PFSK-1 (cell line): ENCODE results near the gene SMAD3.

ENCODE experiments used
- FOXP2 ChIP-seq: optimal IDR thresholded peaks from 2 replicates; pipeline ENCODE3; 2011; ENCODE audit warnings: borderline replicate concordance, control low read depth, inconsistent platforms; ENCODE audit not compliant: insufficient read depth; ENCODE audit errors: extremely low read length, extremely low read depth
- POLR2AphosphoS5 ChIP-seq: IDR thresholded peaks from 2 replicates; pipeline ENCODE4 v1.6.1; 2012; ENCODE audit warnings: low read depth, mild to moderate bottlenecking, control low read depth, low read length, moderate library complexity
- SIN3A ChIP-seq: IDR thresholded peaks from 2 replicates; pipeline ENCODE4 v1.6.1; 2012; ENCODE audit warnings: mild to moderate bottlenecking, low read length, moderate library complexity, borderline replicate concordance; ENCODE audit not compliant: insufficient read depth
- TAF1 ChIP-seq: IDR thresholded peaks from 2 replicates; pipeline ENCODE4 v1.6.1; 2012; ENCODE audit warnings: low read length, control low read depth, borderline replicate concordance; ENCODE audit not compliant: insufficient read depth
- TF ChIP-seq, protein P1 (sequence below), 2 experiments: IDR thresholded peaks; 2 replicates each; pipeline versions ENCODE4 v1.6.1 to v1.8.0; 2011 to 2012; ENCODE audit warnings: low read depth in 2 of 2, low read length in 2 of 2, control low read depth in 1 of 2, inconsistent platforms in 1 of 2, mild to moderate bottlenecking in 1 of 2, moderate library complexity in 1 of 2; ENCODE audit not compliant: insufficient read depth in 1 of 2

- TF ChIP-seq POLR2AphosphoS5 (no peak), TAF1 (no peak), FOXP2 (no peak), SIN3A (no peak)
- TF ChIP-seq, protein P1, sequence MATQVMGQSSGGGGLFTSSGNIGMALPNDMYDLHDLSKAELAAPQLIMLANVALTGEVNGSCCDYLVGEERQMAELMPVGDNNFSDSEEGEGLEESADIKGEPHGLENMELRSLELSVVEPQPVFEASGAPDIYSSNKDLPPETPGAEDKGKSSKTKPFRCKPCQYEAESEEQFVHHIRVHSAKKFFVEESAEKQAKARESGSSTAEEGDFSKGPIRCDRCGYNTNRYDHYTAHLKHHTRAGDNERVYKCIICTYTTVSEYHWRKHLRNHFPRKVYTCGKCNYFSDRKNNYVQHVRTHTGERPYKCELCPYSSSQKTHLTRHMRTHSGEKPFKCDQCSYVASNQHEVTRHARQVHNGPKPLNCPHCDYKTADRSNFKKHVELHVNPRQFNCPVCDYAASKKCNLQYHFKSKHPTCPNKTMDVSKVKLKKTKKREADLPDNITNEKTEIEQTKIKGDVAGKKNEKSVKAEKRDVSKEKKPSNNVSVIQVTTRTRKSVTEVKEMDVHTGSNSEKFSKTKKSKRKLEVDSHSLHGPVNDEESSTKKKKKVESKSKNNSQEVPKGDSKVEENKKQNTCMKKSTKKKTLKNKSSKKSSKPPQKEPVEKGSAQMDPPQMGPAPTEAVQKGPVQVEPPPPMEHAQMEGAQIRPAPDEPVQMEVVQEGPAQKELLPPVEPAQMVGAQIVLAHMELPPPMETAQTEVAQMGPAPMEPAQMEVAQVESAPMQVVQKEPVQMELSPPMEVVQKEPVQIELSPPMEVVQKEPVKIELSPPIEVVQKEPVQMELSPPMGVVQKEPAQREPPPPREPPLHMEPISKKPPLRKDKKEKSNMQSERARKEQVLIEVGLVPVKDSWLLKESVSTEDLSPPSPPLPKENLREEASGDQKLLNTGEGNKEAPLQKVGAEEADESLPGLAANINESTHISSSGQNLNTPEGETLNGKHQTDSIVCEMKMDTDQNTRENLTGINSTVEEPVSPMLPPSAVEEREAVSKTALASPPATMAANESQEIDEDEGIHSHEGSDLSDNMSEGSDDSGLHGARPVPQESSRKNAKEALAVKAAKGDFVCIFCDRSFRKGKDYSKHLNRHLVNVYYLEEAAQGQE (IDR thresholded peaks at IDR 0.05; ENCODE audit: insufficient read depth in 1 of 2, low read depth in 2 of 2, low read length in 2 of 2) = no peak
These were observed 64.8 kb downstream of the SMAD3 start for GRCh38 chr15:67130166-67130565.
